WERI-Rb-1 (cell line): ENCODE results near the gene PLCL1.

Source experiments
- DNase-seq: peaks from one replicate; pipeline ENCODE4 v3.0.0-alpha.2; 2020
- H3K27ac ChIP-seq: fragments of 250-450 bp; sonication (Bioruptor Pico); 2 replicates; pipeline ENCODE4 v1.5.1; 2020; ENCODE audit warnings: mild to moderate bottlenecking, moderate library complexity
- H3K27me3 ChIP-seq: fragments of 250-450 bp; sonication (Bioruptor Pico); 2 replicates; pipeline ENCODE4 v1.5.1; 2021; ENCODE audit warnings: mild to moderate bottlenecking, low read depth, moderate library complexity; ENCODE audit not compliant: insufficient read depth, severe bottlenecking
- H3K36me3 ChIP-seq: fragments of 250-450 bp; sonication (Bioruptor Pico); 2 replicates; pipeline ENCODE4 v1.5.1; 2020; ENCODE audit warnings: mild to moderate bottlenecking, moderate library complexity
- H3K4me3 ChIP-seq: 2 replicates; pipeline ENCODE4 v1.5.1; 2011; ENCODE audit warnings: low read depth, mild to moderate bottlenecking, control low read depth, low read length
- H3K9me3 ChIP-seq: fragments of 250-450 bp; sonication (Bioruptor Pico); 2 replicates; pipeline ENCODE4 v1.5.1; 2021; ENCODE audit warnings: mild to moderate bottlenecking, moderate library complexity; ENCODE audit not compliant: severe bottlenecking
- TF ChIP-seq, protein P1 (sequence below): IDR thresholded peaks from 2 replicates; pipeline ENCODE4 v1.5.1; 2011; ENCODE audit warnings: low read depth, mild to moderate bottlenecking, control low read depth, inconsistent platforms, low read length

PLCL1 gene

DNA sequence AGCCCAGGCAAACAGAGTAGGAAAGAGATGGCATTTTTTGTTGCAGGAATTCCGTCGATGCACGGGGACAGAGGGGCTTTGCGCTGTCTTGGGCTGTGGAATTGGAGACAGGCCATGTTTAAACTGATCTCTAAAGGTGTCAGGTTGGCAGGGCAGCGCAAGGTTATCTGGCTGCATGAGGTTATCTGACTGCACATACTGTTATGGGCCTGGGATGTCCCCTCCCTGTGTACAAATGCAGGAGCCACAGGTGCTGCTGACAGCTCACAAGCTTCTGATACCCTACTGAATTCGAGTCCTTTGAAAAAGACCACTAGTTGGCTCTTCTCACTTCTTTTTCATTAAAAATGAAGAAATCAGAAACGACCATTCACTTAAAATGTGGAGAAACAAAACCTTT, 255.4 kb downstream of the PLCL1 start:
- TF ChIP-seq, protein P1, sequence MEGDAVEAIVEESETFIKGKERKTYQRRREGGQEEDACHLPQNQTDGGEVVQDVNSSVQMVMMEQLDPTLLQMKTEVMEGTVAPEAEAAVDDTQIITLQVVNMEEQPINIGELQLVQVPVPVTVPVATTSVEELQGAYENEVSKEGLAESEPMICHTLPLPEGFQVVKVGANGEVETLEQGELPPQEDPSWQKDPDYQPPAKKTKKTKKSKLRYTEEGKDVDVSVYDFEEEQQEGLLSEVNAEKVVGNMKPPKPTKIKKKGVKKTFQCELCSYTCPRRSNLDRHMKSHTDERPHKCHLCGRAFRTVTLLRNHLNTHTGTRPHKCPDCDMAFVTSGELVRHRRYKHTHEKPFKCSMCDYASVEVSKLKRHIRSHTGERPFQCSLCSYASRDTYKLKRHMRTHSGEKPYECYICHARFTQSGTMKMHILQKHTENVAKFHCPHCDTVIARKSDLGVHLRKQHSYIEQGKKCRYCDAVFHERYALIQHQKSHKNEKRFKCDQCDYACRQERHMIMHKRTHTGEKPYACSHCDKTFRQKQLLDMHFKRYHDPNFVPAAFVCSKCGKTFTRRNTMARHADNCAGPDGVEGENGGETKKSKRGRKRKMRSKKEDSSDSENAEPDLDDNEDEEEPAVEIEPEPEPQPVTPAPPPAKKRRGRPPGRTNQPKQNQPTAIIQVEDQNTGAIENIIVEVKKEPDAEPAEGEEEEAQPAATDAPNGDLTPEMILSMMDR: no peak
- Histone ChIP-seq H3K4me3 (no peak overlapping the region), H3K27ac (no peak overlapping the region), H3K9me3 (no peaks in the 10 kb centered on the region), H3K36me3 (no peaks in the 10 kb centered on the region), H3K27me3 (no peaks in the 10 kb centered on the region)
- DNase-seq: no peak

DNA sequence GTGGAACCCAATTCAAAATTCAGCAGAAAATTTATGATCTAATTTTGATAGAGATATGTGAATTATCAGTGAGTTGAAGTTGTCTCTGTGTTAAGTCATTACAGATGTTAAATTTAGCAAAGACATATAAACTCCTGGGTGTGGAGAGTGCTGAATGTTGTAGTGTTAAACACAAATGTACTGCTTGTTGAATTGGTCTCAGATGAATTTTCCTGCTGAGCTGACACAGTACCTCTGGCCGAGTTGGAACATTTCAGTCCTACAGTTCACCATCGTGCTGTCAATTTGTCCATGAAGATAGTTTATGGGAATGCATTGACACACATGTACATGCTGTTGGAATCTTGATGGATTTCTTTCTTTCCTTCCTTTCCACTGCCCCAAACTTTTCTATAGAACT, 255.9 kb downstream of the PLCL1 start:
- no peaks in the 10 kb centered on the region for H3K9me3 ChIP-seq
- no peak overlapping the region for H3K27ac ChIP-seq
- H3K4me3 ChIP-seq: no peak overlapping the region
- TF ChIP-seq, protein P1: no peak
- no peaks in the 10 kb centered on the region for H3K36me3 ChIP-seq
- H3K27me3 ChIP-seq: no peaks in the 10 kb centered on the region
- DNase-seq: no peak

DNA sequence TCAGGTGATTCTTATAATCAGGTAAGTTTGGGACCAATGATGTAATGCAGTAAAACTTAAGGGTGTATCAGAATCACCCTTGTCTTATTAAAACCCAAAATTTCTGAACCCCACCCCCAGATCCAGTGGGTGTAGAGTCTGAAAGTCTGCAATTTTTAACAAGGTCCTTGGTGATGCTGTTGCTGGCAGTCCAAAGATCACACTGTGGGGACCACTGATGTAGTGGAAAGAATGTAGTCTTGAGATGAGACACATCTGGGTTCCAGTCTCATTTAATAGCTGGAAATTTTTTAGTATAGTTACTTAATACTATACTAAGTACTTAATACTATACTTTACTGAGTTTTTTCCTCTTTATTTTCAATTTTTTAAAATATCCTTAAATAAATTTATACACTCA, 258.4 kb downstream of the PLCL1 start:
- no peak overlapping the region for H3K4me3 ChIP-seq
- no peaks in the 10 kb centered on the region for H3K36me3 ChIP-seq
- no peak for DNase-seq
- TF ChIP-seq, protein P1: no peak
- H3K9me3 ChIP-seq: no peaks in the 10 kb centered on the region
- H3K27me3 ChIP-seq: no peaks in the 10 kb centered on the region
- H3K27ac ChIP-seq: no peak overlapping the region

DNA sequence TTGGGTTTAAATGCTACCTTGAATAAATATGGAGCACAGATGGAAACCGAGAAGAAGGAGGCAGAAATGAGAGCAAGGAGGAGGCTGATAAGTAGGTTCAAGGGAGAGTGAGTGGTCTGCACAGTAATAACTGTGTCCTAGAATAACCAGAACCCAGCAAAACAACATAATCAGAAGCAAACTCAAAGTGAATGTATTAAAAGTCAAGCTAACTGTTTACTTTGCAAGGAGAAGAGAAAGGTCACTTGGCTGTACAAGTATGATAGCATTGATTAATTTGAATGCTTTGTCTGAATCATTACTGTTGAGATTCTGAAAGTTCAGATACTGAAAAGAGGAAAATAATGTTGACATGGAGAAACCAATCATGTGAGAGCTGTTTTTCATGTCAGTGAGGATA, 258.8 kb downstream of the PLCL1 start:
- Histone ChIP-seq H3K9me3 (no peaks in the 10 kb centered on the region), H3K36me3 (no peaks in the 10 kb centered on the region), H3K4me3 (no peak overlapping the region), H3K27ac (no peak overlapping the region), H3K27me3 (no peaks in the 10 kb centered on the region)
- no peak for DNase-seq
- TF ChIP-seq, protein P1: no peak

DNA sequence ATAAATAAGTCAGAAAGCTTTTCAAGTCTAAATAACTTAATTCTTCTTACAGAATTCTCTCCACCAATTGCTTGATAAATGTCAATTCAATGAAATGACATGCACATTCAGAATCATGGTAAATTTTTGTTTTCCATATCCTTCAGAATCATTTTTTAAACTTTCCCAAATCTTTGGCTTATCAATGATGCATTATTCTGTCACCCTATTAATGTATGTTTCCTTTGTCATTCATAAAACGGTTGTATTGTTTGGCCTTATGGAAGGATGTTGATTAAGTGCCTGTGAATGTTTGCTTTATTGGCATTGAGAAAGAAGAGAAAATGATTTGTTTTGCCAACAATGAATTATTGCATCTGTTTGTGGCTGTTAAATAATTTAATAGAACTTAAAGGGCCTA, 260.9 kb downstream of the PLCL1 start:
- no peak overlapping the region for H3K27ac ChIP-seq
- no peaks in the 10 kb centered on the region for H3K27me3 ChIP-seq
- H3K9me3 ChIP-seq: no peaks in the 10 kb centered on the region

DNA sequence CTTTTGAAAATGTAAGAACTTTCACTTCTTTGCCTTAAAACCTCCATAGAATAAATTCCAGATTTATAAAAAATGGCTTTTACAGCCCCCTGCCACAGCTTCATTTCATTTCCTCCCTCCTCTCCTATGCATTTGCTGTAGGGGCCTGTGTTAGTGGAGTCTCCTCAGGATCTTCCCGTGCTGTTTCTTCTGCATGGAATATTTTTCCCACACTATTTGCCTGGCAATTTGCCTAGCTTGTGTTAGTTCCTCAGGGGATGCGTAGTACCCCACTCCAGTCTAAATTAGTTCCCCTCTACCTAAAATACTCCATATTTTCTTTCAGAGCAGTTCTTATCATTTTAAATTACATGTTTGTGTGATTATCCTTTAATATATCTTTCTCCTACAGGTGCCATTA, 262.2 kb downstream of the PLCL1 start:
- TF ChIP-seq, protein P1: no peak
- Histone ChIP-seq H3K36me3 (no peaks in the 10 kb centered on the region), H3K27ac (no peak overlapping the region), H3K4me3 (no peak overlapping the region), H3K27me3 (no peaks in the 10 kb centered on the region), H3K9me3 (no peaks in the 10 kb centered on the region)
- DNase-seq: no peak

More for the DNA sequence above, 260.9 kb downstream of the PLCL1 start:
- DNase-seq: no peak
- no peak overlapping the region for H3K4me3 ChIP-seq
- H3K36me3 ChIP-seq: no peaks in the 10 kb centered on the region
- TF ChIP-seq, protein P1: no peak
